IMR-90 (cell line): ENCODE results near the gene CARD18.

Source experiments
- CTCF ChIP-seq: conservative IDR thresholded peaks from 2 replicates; pipeline ENCODE4 v1.5.1; 2012; ENCODE audit warnings: mild to moderate bottlenecking, low read depth, low read length, improper control_type of control experiment
- MAFK ChIP-seq: IDR thresholded peaks from 2 replicates; pipeline ENCODE4 v1.6.1; 2012; ENCODE audit warnings: low read depth, low read length, improper control_type of control experiment

GRCh38 chr11:105152560-105152959 is 13.0 kb upstream of the CARD18 start:
- TF ChIP-seq MAFK, result no peak
- TF ChIP-seq CTCF, result no peak
